GM23338 (cell line): ENCODE data around the gene NDUFB8. TPM values are rescaled to one million over a fixed set of nuclear protein-coding genes. Genes with fewer than 3 reads are reported as not detected.

Source experiments
- CREB1 ChIP-seq: fragments of 250-450 bp; sonication (Bioruptor Pico); IDR thresholded peaks from 2 replicates; pipeline ENCODE4 v1.5.0; 2020; ENCODE audit warnings: low read depth, mild to moderate bottlenecking, moderate library complexity
- CTCF ChIP-seq, 2 experiments: fragments of 200-600 bp in 1 of 2; sonication (generic) in 1 of 2; conservative IDR thresholded peaks; 2 replicates each; pipeline versions ENCODE4 v1.5.1 to v1.6.1; 2016 to 2017; ENCODE audit warnings: antibody characterized with exemption in 2 of 2, low read depth in 2 of 2, mild to moderate bottlenecking in 2 of 2, moderate library complexity in 1 of 2
- ETS1 ChIP-seq: IDR thresholded peaks from 2 replicates; pipeline ENCODE4 v1.6.1; 2016; ENCODE audit warnings: antibody characterized with exemption
- EZH2 ChIP-seq: fragments of 200-600 bp; sonication (generic); IDR thresholded peaks from one replicate; pipeline ENCODE4 v1.8.0; 2017; ENCODE audit warnings: antibody characterized with exemption, mild to moderate bottlenecking, low read depth; ENCODE audit not compliant: unreplicated experiment
- JUNB ChIP-seq: IDR thresholded peaks from one replicate; pipeline ENCODE4 v1.6.1; 2016; ENCODE audit warnings: antibody characterized with exemption; ENCODE audit not compliant: unreplicated experiment
- NANOG ChIP-seq: IDR thresholded peaks from 2 replicates; pipeline ENCODE4 v1.6.1; 2016; ENCODE audit warnings: antibody characterized with exemption, borderline replicate concordance
- ZNF331 ChIP-seq: fragments of 250-450 bp; sonication (Bioruptor Pico); IDR thresholded peaks from 2 replicates; pipeline ENCODE4 v1.5.0; 2020; ENCODE audit warnings: low read depth, mild to moderate bottlenecking, moderate library complexity
- ZNF462 ChIP-seq: fragments of 250-450 bp; sonication (Bioruptor Pico); IDR thresholded peaks from 2 replicates; pipeline ENCODE4 v1.5.0; 2020; ENCODE audit warnings: mild to moderate bottlenecking, moderate library complexity
- polyA plus RNA-seq: library from polyadenylated mRNA; unstranded; fragments of >200 nt; fragmentation: Nextera tagmentation; extraction: Ambion mirVana; gene quantifications from 2 replicates; pipeline ENCODE4 v1.2.1, GENCODE V29; 2016
- total RNA-seq: library from RNA; depleted of rRNA; stranded (reverse); fragments of >200 nt; shearing (Covaris generic); gene quantifications from 2 replicates; pipeline ENCODE4 v1.2.3, GENCODE V29; 2014

NDUFB8 gene
- total and polyA plus RNA-seq, 2 experiments from 2014 or later = 131 to 464 TPM

- TF ChIP-seq ZNF462 (CRISPR knock-in tag) = no peak
- no peak for TF ChIP-seq ETS1
- no peak for TF ChIP-seq ZNF331 (CRISPR knock-in tag)
- TF ChIP-seq JUNB = no peak
- TF ChIP-seq CREB1 (CRISPR knock-in tag) = no peak
- TF ChIP-seq CTCF (conservative IDR thresholded peaks at IDR 0.05; ENCODE audit: low read depth in 2 of 2) = no peak
- no peak for TF ChIP-seq EZH2
- TF ChIP-seq NANOG = no peak
Observed at GRCh38 chr10:100515612-100516011, 14.1 kb downstream of the NDUFB8 start (continued).
